ENCODE measurements around the gene FAM107A.

FAM107A gene

DNA sequence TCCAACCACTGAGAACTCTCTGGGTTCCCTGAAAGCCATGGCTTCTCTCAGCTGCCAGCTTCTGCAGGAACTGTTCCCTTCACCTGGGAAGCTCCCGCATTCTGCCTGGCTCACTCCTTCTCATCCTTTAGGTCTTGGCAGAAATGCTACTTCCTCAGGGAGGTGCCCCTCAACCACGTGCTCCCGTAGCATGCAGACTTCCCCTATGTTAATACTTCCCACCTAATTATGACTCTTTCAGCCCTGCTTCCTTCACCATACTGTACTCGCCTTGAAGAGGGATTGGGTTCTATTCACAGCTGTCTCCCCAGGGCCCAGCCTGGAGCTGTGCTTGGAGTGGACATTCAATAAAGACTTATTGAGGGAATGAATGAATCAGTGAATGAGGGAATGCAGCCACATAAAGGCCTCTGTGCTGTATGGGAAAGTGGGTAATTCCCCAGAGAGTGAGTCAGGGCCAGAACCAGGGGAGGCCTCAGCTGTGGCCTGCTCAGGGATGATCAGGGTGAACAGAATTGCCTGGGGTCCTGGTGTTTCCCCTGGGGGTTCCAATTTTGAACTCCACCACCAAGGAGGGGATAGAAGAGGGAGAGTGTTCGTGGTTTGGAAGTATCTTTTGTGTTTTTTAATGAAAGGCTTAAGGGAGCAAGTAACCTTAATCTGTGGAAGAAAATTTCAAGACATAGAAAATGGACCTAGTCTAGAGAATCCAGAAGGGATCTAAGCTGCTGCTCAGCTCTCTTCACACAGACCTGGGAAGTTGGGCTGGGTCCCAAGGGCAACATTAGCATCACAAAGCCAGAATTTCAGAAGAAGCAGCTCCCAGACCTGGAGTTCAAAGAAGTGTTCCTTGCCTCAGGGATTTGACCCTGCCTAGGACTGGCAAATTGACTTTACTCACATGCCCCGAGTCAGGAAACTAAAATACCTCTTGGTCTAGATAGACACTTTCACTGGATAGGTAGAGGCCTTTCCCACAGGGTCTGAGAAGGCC lies 14.6 kb upstream of the FAM107A start:
- DNase-seq: peak; percentile 8 to 11

- peak in 1 of 2 donors; percentile 6 for DNase-seq
Observed at GRCh38 chr3:58588030-58588614, 10.9 kb upstream of the FAM107A start.

DNA sequence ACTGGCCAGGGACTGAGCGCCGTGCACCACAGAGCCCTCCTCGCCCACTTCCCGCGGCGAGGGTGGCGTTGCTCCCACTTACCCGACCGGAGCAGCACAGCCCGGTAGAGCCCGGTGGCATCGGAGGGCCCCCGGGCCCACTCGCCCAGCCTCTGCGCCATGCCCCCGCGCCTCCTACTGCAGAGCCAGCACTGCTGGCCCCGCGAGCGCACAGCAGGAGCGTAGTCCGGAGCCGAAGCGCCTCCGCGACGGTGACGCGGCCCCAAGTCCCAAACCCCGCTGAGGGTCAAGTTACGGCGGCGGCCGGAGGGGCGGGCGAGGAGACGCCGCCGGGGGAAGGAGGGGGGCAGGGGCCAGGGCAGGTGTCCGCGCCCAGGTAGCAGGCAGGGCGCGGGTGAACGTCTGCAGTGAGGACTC lies 9.6 kb upstream of the FAM107A start:
- DNase-seq: no peak

DNA sequence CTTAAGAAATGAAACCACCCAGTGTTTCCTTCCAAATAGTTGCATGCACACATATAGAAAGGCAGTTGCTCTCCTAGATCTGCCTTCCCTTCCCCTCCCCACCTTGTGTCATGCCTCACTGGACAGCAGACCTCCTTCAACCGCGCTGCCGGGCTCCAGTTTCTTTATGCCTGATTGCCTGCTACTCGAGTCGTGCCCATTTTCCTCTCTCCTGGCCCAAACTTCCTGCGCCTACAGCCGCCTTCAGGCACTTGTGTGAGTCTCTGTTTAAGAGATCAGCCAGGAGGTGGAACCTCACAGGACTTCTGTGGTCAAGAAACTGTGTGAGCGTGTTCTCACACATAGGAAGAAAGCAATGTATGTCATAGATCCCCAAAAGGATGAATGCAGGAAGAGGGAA lies 8.8 kb upstream of the FAM107A start:
- no peak for DNase-seq

DNA sequence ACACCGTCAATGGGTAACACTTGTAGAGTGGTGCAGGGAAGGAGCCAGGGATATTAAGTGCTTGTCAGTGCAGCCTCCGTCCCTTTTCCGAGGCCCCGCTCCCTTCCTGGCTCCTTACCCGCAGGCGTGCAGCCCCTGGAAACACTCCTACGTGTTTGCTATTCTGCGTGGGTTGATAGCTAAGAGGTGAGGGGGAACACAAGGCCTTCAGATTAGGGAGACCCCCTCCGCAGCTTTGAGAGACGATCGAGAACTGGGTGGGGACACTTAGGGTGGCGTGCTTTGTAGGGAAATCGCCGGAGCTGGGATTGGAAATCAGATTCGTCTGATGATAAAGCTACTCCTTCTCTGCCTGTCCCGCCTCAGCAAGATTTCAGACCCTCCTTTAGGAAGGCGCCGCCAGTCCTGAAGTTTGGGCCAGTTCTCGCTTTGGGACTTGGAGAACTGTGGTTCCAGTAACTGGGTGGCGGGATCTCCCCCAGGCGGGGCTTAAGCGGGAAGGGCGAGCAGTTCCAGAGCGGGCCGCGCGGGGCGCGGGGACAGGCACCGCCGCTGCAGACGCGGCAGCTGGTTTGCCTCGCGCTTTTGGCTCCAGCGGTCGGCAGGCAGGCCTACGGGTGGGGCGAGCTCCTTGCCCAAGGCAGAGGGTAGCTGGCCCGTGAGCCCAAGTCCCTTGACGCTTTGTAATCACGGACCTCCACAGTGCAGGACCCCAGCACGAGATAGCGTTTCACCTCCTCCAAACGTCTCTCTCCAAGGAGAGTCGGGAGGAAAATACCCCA lies 8.0 kb upstream of the FAM107A start:
- peak; percentile 43 to 82 for DNase-seq

- DNase-seq: no peak
Observed at GRCh38 chr3:58584690-58585004, 7.5 kb upstream of the FAM107A start.

DNA sequence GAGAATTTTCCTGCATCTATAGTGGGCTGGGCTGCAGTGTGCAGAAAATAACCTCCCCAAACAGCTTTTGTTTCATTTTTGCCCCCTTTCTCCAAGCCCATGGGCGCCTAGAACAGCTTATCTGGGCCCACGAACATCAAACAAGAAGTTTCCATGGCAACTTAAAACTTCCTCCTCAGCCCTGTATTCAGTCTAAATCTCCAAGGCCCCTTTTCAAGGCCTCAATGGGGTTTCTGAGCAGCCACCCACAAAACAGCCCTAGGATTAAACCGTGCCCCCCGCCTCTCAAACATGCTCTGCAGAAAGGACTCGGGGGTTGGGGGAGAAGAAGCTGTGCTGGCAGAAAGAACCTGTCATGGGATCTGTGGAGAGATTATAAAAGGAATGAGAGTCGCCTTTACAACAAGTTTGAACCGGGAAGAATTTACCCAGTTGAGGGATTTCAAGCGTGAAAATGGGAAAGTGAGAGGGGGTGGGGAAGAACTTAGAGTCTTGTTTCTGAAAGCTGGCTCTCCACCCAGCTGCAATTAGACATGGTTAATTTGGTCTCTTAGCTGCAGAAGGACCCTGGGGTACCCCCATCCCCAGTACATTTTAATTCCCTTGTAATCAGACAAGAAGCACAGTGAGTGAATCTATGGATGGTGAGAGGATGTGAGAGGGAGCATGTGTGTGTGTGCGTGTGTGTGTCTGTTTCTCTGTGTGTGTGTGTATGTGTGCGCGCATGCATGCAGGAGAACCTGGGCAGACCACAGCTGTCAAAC lies 4.3 kb upstream of the FAM107A start:
- DNase-seq: no peak

GRCh38 chr3:58580826-58581327 lies 3.7 kb upstream of the FAM107A start:
- DNase-seq: no peak

DNA sequence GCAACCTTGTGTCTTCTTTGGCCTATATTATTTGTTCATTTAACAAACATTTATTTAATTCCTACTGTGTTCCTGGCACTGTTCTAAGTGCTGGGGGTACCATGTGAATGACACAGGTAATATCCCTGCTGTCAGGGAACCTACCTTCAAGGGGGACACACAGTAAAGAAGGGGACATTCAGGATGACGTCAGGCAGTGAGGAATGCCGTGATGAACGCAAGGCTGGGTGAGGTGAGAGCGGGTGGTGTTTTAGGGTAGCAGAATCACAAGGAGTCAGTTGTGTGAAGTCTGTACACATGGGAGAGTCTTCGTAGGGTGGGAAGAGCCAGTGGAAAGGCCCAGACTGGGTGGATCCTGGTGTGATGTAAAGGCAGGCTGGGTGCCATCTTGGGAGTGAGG lies 1.7 kb upstream of the FAM107A start:
- no peak for DNase-seq

DNA sequence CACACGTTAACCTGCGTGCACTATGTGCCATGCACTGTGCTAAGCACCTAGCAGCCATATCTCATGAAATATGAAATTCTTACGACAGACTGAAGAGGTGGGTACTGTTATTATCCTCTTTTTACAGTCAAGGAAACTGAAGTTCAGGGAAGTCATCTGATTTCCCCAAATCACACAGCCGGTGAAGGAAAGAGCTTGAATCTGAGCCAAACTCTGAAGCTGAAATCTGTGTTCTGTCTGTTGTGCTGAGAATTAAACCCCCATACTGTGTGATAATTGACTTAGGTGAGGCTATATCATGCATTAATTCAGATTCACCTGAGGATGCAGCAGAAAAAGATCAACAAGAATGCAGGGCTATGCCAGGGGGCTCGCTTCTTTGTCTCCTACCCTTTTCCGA lies 475 bp downstream of the FAM107A start:
- no peak for DNase-seq

DNA sequence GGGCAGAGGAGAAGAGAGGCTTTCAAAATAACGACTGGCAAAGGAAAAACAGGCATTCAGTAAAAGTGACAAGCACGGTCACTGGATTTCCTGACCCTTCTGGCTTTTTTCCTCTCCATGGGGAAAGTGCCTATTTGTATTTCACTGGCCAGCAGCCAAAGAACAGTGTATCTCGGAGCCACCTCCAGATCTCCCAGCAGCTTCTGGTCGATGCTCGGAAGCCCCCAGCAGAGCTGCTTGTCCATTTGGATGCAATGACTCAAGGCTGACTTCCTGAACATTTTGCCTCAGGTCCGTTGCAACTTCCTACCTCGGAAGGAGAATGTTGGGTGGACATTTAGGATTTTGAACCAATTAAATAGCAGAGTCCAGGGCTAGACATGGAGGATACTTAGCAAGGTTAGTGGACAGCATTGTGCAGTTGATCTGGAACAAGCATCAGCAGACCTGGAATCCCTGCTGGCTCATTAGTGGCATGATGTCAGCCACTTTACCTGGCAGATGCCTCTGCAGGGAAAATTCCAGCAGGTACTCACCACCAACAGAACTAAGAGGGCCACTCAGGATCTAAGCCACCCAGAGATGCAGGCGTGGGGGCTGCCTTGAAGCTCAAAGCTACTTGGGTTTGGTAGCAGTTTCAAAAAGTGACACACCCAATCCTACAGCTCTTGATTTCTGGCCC lies 1.1 kb downstream of the FAM107A start:
- no peak for DNase-seq

GRCh38 chr3:58574682-58575081 lies 2.5 kb downstream of the FAM107A start:
- DNase-seq: no peak

DNA sequence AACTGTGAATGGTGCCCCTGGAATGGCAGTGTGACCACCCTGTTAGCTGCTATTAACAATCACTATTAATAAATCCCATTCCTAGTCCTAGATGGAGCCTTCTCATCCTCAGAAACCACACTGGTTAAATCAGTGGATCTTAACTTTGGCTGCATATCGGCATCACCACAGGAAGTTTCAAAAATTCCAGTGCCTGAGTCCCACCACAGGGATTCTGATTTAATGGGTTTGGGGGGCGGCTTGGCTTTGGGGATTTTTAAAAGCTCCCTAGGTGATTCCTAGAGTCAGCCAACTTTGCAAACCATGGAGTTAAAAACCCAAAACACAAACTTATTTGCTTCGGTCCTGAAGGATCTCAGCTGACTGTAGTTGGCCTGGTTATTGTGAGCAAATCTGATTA lies 3.1 kb downstream of the FAM107A start:
- no peak for DNase-seq

DNA sequence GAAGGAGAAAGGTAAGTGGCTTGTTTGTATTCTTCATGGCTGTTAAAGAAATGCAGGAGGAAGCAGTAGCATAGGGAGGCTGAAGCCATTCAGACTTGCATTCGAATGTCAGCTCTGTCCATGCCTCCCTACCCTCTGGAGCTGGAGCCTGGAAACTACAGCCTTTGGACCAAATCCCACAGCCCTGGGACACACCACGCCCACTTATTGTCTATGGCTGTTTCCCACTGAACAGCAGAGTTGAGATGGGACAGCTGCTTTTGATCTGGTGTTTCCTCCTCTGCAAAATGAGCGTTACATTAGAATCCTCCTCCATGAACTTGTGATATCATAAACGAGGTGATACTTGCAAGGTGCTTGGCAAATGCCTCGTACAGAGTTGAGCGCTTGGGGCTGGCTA lies 3.6 kb downstream of the FAM107A start:
- no peak for DNase-seq

GRCh38 chr3:58572634-58573230 lies 4.5 kb downstream of the FAM107A start:
- no peak for DNase-seq

DNA sequence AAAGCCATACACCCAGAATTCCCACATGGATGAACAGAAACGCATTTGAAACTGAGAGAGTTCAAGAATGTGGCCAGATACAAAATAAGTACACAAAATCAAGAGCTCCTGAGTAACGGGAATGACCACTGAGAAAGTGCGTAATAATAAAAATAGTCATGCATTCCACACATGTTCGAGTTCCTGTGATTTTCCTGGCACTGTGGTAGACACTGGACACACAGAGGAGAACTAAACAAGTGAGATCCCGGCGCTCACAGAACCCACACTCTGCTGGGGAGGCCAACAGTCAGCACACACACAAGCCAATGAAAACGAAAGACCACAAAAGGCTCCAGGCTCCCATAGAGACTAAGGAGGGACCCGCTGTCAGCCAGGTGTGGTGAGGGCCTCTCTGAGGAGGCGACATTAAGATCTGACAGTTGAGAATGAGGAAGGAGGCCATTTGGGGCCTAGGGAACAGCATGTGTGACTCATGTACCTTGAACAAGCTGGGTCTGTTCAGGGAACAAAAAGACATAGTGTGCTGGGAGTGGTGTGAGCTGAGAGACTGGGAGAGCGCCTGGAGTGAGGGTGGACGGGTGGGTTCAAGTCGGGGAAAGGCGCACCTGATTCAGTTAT lies 5.1 kb downstream of the FAM107A start:
- DNase-seq: no peak

- DNase-seq: no peak
Observed at GRCh38 chr3:58570851-58571250, 6.3 kb downstream of the FAM107A start.

DNA sequence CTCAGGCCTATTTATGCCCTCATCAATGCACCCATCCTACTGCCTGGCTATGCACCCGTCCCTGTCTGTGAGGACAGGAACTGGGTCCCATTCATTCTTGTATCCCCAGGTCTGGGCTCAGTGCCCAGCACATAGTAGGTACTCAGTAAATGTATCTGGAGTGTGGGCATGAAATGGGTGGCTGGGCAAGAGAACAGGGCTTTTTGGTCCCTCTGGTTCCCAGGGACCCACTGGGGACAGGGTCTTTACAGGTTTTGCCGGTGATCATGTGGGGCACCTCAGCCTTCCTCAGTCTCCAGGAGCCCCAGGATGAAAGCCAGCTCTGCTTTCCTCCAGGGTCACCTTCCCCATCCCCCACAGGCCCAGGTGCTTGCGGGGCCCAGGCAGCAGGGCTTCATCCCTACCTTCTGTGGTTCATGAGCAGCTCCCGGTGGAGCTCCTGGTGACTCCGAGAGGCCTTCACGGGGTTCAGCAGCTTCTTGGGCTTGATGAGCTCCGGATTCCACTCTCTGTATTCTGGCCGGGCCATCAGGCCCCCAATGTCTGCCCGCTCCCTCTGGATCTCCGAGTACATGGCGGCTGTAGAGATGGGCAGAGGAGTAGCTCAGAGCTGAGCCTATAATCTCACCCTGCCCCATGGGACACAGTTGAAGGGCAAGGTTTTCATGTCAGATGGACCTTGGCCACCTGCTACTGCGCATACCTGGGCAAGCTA lies 7.7 kb downstream of the FAM107A start:
- DNase-seq: no peak

DNA sequence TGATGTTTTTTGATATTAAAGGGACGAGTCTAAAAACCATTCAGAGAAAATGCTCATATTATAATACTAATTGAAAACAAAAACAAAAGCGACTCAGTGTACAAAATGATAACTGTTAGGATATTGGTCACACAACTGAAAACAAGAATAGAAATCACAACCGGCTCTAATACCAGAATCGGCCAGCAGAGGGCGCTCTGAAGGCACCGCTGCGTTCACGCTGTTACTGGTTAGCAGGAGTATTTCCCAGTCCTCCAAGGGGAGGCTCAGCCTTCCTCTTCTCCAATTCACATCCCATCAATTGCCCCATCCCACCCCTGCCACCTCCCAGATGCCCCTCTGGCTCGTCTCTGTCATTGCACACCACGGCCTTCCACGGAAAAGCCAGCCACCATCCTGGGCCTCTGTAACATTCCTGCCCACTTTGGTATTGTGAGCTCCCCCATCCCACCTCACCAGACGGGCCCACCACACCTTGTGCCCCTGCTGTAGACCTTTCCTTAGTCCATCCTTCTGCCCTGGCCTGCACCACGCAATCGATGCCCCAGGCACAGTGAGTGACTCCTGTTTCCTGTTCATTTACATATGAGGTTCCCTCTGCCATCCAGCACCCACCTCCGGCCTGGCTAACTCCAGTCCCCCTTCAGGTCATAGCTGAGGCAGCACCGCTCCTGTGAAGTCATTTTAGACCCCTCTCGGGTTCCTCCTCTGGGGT lies 8.5 kb downstream of the FAM107A start:
- peak; percentile 19 to 94 for DNase-seq

DNA sequence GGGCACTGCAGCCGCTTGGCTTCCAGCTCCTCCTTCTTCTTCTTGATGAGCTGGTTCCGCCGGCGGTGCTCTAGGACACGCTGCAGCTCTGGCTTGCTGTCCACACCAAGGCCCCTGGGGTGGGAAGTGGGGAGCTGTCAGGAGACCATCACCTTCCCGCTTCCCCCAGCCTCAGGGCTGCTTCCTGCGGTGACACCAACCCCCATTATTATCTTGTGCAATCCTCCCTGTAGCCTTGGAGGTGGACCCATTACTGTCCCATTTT lies 10.0 kb downstream of the FAM107A start:
- DNase-seq: no peak
